HepG2 (cell line): Measurements from ENCODE around the gene NODAL. TPM values are rescaled to one million over a fixed set of nuclear protein-coding genes. Genes with fewer than 3 reads are reported as not detected.

Source experiments
- ATAC-seq: fragments of 200-7000 bp; cut with Tn5 transposase; 3 replicates; pipeline ENCODE4 v1.9.1; 2020; ENCODE audit warnings: mild to moderate bottlenecking, moderate library complexity
- BruUV-seq: library from RNA; stranded (reverse); fragments of 400-500 nt; replicated peaks from 2 replicates; lab custom pipeline; 2021; lab: Mats Ljungman, UMichigan
- CTCF ChIA-PET: fragments of 300-600 bp; formaldehyde crosslinking; extraction: SDS; loops from one replicate; lab custom pipeline; 2021; ENCODE audit warnings: low total read pairs, inconsistent platforms, low intra/inter-chr PET ratio; lab: Yijun Ruan, JAX
- POLR2A ChIA-PET: fragments of 350-600 bp; sonication (Branson Sonifier 250); formaldehyde crosslinking; loops from one replicate; lab custom pipeline; 2020; ENCODE audit warnings: antibody characterized with exemption, inconsistent platforms; lab: Yijun Ruan, JAX
- DNase-seq: peaks from one replicate; pipeline ENCODE4 v3.0.0-alpha.2; 2015; ENCODE audit warnings: low spot score
- FAIRE-seq: peaks from 3 replicates; lab custom pipeline; 2011; peaks lifted over from hg19 to GRCh38; lab: Jason Lieb, UNC
- H2AFZ ChIP-seq: one replicate; pipeline ENCODE4 v1.6.1; 2011; ENCODE audit warnings: low read length, inconsistent platforms
- H3K27ac ChIP-seq: fragments of 300-600 bp; 3 replicates; pipeline ENCODE4 v1.8.0; 2011; ENCODE audit warnings: mixed run types, mild to moderate bottlenecking, mixed read lengths, low read length, inconsistent platforms; ENCODE audit not compliant: insufficient read depth; ENCODE audit errors: extremely low read length
- H3K27me3 ChIP-seq, 2 experiments: fragments of 200-600 bp in 1 of 2; 2 replicates in 1 of 2; 3 replicates in 1 of 2; pipeline versions ENCODE4 v1.6.0 to v1.8.0; 2011; ENCODE audit warnings: low read length in 2 of 2, mild to moderate bottlenecking in 2 of 2, moderate library complexity in 2 of 2, inconsistent platforms in 1 of 2; ENCODE audit not compliant: insufficient read depth in 2 of 2, control insufficient read depth in 1 of 2
- H3K36me3 ChIP-seq, 2 experiments: fragments of 200-600 bp in 1 of 2; replicated peaks in 1 of 2; 2 replicates in 1 of 2; 3 replicates in 1 of 2; pipeline versions ENCODE4 v1.5.1 to v1.8.0; 2011; ENCODE audit warnings: low read length in 2 of 2, inconsistent platforms in 1 of 2; ENCODE audit not compliant: insufficient read depth in 2 of 2, control insufficient read depth in 1 of 2
- H3K4me1 ChIP-seq: 2 replicates; pipeline ENCODE4 v1.5.1; 2012; ENCODE audit warnings: low read length, inconsistent platforms; ENCODE audit not compliant: insufficient read depth
- H3K4me2 ChIP-seq: 2 replicates; pipeline ENCODE4 v1.6.0; 2011; ENCODE audit warnings: low read depth, low read length, inconsistent platforms
- H3K4me3 ChIP-seq, 3 experiments: fragments of 200-600 bp in 1 of 3; sonication (generic), shearing (Covaris generic) in 1 of 3; replicated peaks in 1 of 3; 2 replicates each; pipeline ENCODE4 v1.5.1; 2011 to 2016; ENCODE audit warnings: low read length in 3 of 3, inconsistent platforms in 2 of 3, low read depth in 2 of 3, mild to moderate bottlenecking in 2 of 3, control low read depth in 1 of 3, mixed read lengths in 1 of 3; ENCODE audit not compliant: insufficient read depth in 1 of 3
- H3K79me2 ChIP-seq: one replicate; pipeline ENCODE4 v1.6.1; 2011; ENCODE audit warnings: low read length, inconsistent platforms; ENCODE audit not compliant: insufficient read depth
- H3K9ac ChIP-seq: 2 replicates; pipeline ENCODE4 v1.6.0; 2011; ENCODE audit warnings: mild to moderate bottlenecking, low read depth, low read length, inconsistent platforms; ENCODE audit not compliant: insufficient read depth
- H3K9me3 ChIP-seq: 2 replicates; pipeline ENCODE4 v1.5.1; 2012; ENCODE audit warnings: mild to moderate bottlenecking, low read length
- H4K20me1 ChIP-seq: 2 replicates; pipeline ENCODE4 v1.6.0; 2011; ENCODE audit warnings: inconsistent platforms, mild to moderate bottlenecking, low read length, moderate library complexity; ENCODE audit not compliant: insufficient read depth
- EEA1 ChIP-seq: sonication (generic); formaldehyde crosslinking; IDR thresholded peaks from 2 replicates; pipeline ENCODE4 v1.5.1; 2020; ENCODE audit warnings: mild to moderate bottlenecking, missing genetic modification reagents, borderline replicate concordance
- HDAC6 ChIP-seq: fragments of 200-600 bp; sonication (generic); IDR thresholded peaks from 2 replicates; pipeline ENCODE4 v1.7.0; 2017; ENCODE audit warnings: mild to moderate bottlenecking, antibody characterized with exemption, low read length, low read depth
- KLF16 ChIP-seq, 2 experiments: sonication (generic) in 1 of 2; formaldehyde crosslinking in 1 of 2; IDR thresholded peaks; 2 replicates each; pipeline versions ENCODE4 v1.6.1 to v1.8.0; 2016 to 2023; ENCODE audit warnings: missing genetic modification reagents in 2 of 2, missing compliant biosample characterization in 1 of 2
- NFIB ChIP-seq: sonication (generic); formaldehyde crosslinking; IDR thresholded peaks from 2 replicates; pipeline ENCODE4 v1.9.0; 2021; ENCODE audit warnings: missing genetic modification reagents, mild to moderate bottlenecking, borderline replicate concordance
- NPAS2 ChIP-seq: sonication (generic); formaldehyde crosslinking; IDR thresholded peaks from 2 replicates; pipeline ENCODE4 v1.8.0; 2022; ENCODE audit warnings: mild to moderate bottlenecking, missing genetic modification reagents, borderline replicate concordance
- RNF2 ChIP-seq: fragments of 450-650 bp; conservative IDR thresholded peaks from 2 replicates; pipeline ENCODE4 v1.6.1; 2016; ENCODE audit warnings: low read depth
- ZNF766 ChIP-seq: sonication (generic); formaldehyde crosslinking; IDR thresholded peaks from 2 replicates; pipeline ENCODE4 v1.5.0; 2020; ENCODE audit warnings: missing genetic modification reagents, borderline replicate concordance
- WGBS: methylation state at CpG from one replicate; pipeline ENCODE4 v1.1.6; 2017; ENCODE audit warnings: low lambda C conversion rate; 5-methylcytosine and 5-hydroxymethylcytosine counted together
- in situ Hi-C: cut with HindIII; loops from 2 replicates; pipeline ENCODE4 v1.10.0; 2017; ENCODE audit warnings: low pct_unique_long_range_greater_than_20kb; ENCODE audit not compliant: extremely low pct_ligation_motif_present
- intact Hi-C: fragments of 100-400 bp; cut with micrococcal nuclease; formaldehyde crosslinking; loops from one replicate; pipeline ENCODE4 v1.10.0; 2022; ENCODE audit not compliant: unreplicated experiment
- polyA plus RNA-seq, 8 experiments: library from polyadenylated mRNA; depleted of rRNA in 3 of 8; stranded (reverse) in 7 of 8; unstranded in 1 of 8; fragments of >200 nt; fragmentation: Illumina TruSeq in 4 of 8; extraction: Trizol in 4 of 8; gene quantifications; 2 replicates each; pipeline versions ENCODE4 v1.2.1 to v1.2.3, GENCODE V29; 2011 to 2016; ENCODE audit warnings: low read depth in 4 of 8, missing spikeins in 1 of 8, mixed read lengths in 1 of 8; ENCODE audit not compliant: insufficient read depth in 1 of 8
- total RNA-seq, 5 experiments: library from RNA; depleted of rRNA; stranded (reverse); fragments of >200 nt; fragmentation: Illumina TruSeq; extraction: Trizol; gene quantifications; 2 replicates each; pipeline ENCODE4 v1.2.3, GENCODE V29; 2016; ENCODE audit warnings: low read depth in 1 of 5
- TF ChIP-seq, protein P1 (sequence below): sonication (generic); formaldehyde crosslinking; IDR thresholded peaks from 2 replicates; pipeline ENCODE4 v1.4.0; 2020; ENCODE audit warnings: mild to moderate bottlenecking, missing genetic modification reagents
- TF ChIP-seq, protein P2 (sequence below): conservative IDR thresholded peaks from 2 replicates; pipeline ENCODE4 v1.6.1; 2018; ENCODE audit warnings: missing genetic modification reagents

The NODAL gene
- total and polyA plus RNA-seq, 2 of the 13 experiments (the other 11 are each of a cell fraction or from before 2014, with no cell fraction given), result not detected

DNA sequence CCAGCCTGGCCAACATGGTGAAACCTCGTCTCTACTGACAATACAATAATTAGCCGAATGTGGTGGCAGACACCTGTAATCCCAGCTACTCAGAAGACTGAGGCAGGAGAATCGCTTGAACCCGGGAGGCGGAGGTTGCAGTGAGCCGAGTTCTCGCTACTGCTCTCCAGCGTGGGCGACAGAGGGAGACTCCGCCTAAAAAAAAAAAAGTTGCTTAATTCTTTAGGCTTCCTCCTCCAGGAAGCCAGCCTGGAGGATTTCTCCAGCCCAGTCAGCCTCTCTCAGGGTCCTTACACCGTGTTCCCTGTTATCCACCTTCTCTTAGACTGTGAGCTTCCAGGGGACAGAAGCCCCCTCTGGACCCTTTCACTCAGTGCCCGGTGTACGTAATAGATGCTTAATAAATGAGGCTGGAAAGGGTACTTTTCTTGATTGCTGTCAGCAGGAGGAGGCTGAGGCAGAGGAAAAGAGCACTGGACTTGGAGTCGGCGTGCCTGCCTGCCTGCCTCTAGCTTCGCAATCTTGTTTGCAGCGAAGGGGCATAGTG lies 16.4 kb upstream of the NODAL start:
- FAIRE-seq (no peak), ATAC-seq (no peak), DNase-seq (no peak)
- H3K27ac ChIP-seq, result no peak overlapping the region
- TF ChIP-seq, protein P1, sequence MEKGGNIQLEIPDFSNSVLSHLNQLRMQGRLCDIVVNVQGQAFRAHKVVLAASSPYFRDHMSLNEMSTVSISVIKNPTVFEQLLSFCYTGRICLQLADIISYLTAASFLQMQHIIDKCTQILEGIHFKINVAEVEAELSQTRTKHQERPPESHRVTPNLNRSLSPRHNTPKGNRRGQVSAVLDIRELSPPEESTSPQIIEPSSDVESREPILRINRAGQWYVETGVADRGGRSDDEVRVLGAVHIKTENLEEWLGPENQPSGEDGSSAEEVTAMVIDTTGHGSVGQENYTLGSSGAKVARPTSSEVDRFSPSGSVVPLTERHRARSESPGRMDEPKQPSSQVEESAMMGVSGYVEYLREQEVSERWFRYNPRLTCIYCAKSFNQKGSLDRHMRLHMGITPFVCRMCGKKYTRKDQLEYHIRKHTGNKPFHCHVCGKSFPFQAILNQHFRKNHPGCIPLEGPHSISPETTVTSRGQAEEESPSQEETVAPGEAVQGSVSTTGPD (CRISPR knock-in tag), result no peak
- TF ChIP-seq HDAC6 (no peak), NPAS2 (CRISPR knock-in tag) (no peak), NFIB (no peak), RNF2 (no peak), ZNF766 (CRISPR knock-in tag) (no peak), KLF16 (CRISPR knock-in tag; IDR thresholded peaks at IDR 0.05) (no peak), EEA1 (CRISPR knock-in tag) (no peak)
- TF ChIP-seq, protein P2, sequence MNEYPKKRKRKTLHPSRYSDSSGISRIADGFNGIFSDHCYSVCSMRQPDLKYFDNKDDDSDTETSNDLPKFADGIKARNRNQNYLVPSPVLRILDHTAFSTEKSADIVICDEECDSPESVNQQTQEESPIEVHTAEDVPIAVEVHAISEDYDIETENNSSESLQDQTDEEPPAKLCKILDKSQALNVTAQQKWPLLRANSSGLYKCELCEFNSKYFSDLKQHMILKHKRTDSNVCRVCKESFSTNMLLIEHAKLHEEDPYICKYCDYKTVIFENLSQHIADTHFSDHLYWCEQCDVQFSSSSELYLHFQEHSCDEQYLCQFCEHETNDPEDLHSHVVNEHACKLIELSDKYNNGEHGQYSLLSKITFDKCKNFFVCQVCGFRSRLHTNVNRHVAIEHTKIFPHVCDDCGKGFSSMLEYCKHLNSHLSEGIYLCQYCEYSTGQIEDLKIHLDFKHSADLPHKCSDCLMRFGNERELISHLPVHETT (CRISPR knock-in tag), result no peak
- H3K4me3 ChIP-seq, result no peak overlapping the region
- H3K79me2 ChIP-seq, result no peaks in the 10 kb centered on the region
- intact Hi-C loops (no loop called here), in situ Hi-C loops (no loop called here)
- ChIA-PET CTCF (no interaction called here), POLR2A (no interaction called here)
- WGBS, result 73% methylated on average over 16 of the region's 17 CpGs
- H3K36me3 ChIP-seq, result no peaks in the 10 kb centered on the region
- H2AFZ ChIP-seq, result no peak overlapping the region
- H3K9ac ChIP-seq, result no peak overlapping the region
- H3K9me3 ChIP-seq, result no peaks in the 10 kb centered on the region
- H3K4me2 ChIP-seq, result no peak overlapping the region
- no peaks in the 10 kb centered on the region for H3K4me1 ChIP-seq
- H4K20me1 ChIP-seq, result no peaks in the 10 kb centered on the region
- BruUV-seq, result no TSS peak
- peaks cover 1 to 30% of the 10 kb centered on the region in 2 experiments; a peak in 4 of 5 replicates for H3K27me3 ChIP-seq
